Fibroblast of mammary gland (primary cell): ENCODE data around the gene FAM50A.

Experiments used
- DNase-seq: peaks from one replicate; pipeline ENCODE4 v3.0.0-alpha.2; 2010; ENCODE audit warnings: low read depth
- H3K4me3 ChIP-seq: 2 replicates; pipeline ENCODE4 v1.5.1; 2011; ENCODE audit warnings: low read depth, mild to moderate bottlenecking, low read length, moderate library complexity; ENCODE audit not compliant: control insufficient read depth
- CTCF ChIP-seq: conservative IDR thresholded peaks from 2 replicates; pipeline ENCODE4 v1.5.1; 2011; ENCODE audit warnings: low read depth, low read length, inconsistent platforms; ENCODE audit not compliant: control insufficient read depth, insufficient read depth

FAM50A gene

GRCh38 chrX:154440623-154441357, 3.2 kb upstream of the FAM50A start:
- DNase-seq: no peak
- H3K4me3 ChIP-seq: no peak overlapping the region
- no peak for TF ChIP-seq CTCF

DNA sequence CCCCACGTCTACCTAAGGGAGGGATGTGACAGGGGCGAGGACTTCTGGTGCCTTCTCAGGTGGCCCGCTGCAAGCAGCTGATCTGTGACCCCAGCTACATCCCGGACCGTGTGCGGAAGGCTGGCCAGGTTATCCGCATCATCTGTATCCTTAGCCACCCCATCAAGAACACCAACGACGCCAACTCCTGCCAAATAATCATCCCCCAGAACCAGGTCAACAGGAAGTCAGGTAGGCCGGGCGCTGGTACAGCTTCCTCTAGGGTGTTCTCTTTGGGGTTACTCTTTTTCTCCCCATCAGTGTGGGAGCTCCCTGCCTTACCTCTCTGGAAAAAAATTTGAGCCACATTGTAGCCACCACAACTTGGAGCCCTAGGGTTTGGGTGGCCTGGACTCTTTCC, 2.4 kb upstream of the FAM50A start:
- no peak for DNase-seq
- H3K4me3 ChIP-seq: no peak overlapping the region
- TF ChIP-seq CTCF: no peak

- no peak for DNase-seq
- H3K4me3 ChIP-seq: no peak overlapping the region
- no peak for TF ChIP-seq CTCF
These were observed 1.8 kb upstream of the FAM50A start for GRCh38 chrX:154441984-154442707.

GRCh38 chrX:154443479-154443910, 446 bp upstream of the FAM50A start:
- no peak for TF ChIP-seq CTCF
- peak overlapping the region; percentile 13 for H3K4me3 ChIP-seq
- DNase-seq: no peak

- H3K4me3 ChIP-seq: peak overlapping the region; percentile 54
- no peak for DNase-seq
- TF ChIP-seq CTCF: no peak
These were observed 860 bp downstream of the FAM50A start for GRCh38 chrX:154444755-154445246.

DNA sequence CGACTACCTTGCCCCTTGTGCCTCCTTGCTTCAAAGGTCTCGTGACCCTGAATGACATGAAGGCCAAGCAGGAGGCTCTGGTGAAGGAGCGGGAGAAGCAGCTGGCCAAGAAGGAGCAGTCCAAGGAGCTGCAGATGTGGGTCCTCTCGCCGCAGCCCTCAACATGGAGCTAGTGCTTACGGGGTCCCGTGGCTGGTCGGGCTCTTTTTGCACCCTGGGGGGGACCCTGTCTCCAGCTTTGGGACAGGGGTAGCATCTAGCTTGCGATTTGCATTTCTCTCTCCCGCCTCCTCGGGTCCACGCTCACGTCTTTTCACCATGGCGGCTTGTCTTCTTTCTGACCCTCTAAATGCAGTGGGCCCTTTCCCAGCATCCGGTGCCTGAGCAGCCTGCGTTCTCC, 1.8 kb downstream of the FAM50A start:
- H3K4me3 ChIP-seq: no peak overlapping the region
- TF ChIP-seq CTCF: no peak
- DNase-seq: no peak
